ENCODE measurements around the gene TBC1D25. TPM values are rescaled to one million over a fixed set of nuclear protein-coding genes. Genes with fewer than 3 reads are reported as not detected.
A peak's percentile ranks its signal among the peaks of the same experiment; 100 is the strongest.
"Not testable (repeated sequence)": the region's sequence is repeated elsewhere in the genome, so short reads cannot be mapped to it uniquely, and the experiment has no call there.

Gene TBC1D25
- total RNA-seq, 1 experiment from 2014 or later, result 7.2 TPM

GRCh38 chrX:48555731-48556325, 16.3 kb downstream of the TBC1D25 start:
- DNase-seq (ENCODE audit: extremely low read depth, low read depth), result not testable (repeated sequence)

GRCh38 chrX:48558271-48558670, 18.8 kb downstream of the TBC1D25 start:
- no peak for DNase-seq (ENCODE audit: extremely low read depth, low read depth)

- DNase-seq (ENCODE audit: extremely low read depth, low read depth), result no peak
These were observed 20.1 kb downstream of the TBC1D25 start for GRCh38 chrX:48559636-48560035.

GRCh38 chrX:48560056-48560455, 20.5 kb downstream of the TBC1D25 start:
- no peak for DNase-seq (ENCODE audit: extremely low read depth, low read depth)

GRCh38 chrX:48560681-48561080, 21.2 kb downstream of the TBC1D25 start:
- no peak for DNase-seq (ENCODE audit: extremely low read depth, low read depth)

GRCh38 chrX:48569958-48570357, 30.4 kb downstream of the TBC1D25 start:
- no peak for DNase-seq (ENCODE audit: extremely low read depth, low read depth)

- no peak for DNase-seq (ENCODE audit: extremely low read depth, low read depth)
These were observed 34.3 kb downstream of the TBC1D25 start for GRCh38 chrX:48573690-48574269.

- peak; percentile 95 for DNase-seq (ENCODE audit: extremely low read depth, low read depth)
These were observed 35.1 kb downstream of the TBC1D25 start, which contains the start of gene RBM3 for GRCh38 chrX:48574270-48575266. TSS of gene RBM3 (plus strand) at chrX:48574484. CDS start at chrX:48575181, 697 bp downstream.

- DNase-seq (ENCODE audit: extremely low read depth, low read depth), result no peak
These were observed 36.1 kb downstream of the TBC1D25 start for GRCh38 chrX:48575642-48576041.

GRCh38 chrX:48576108-48576507, 36.6 kb downstream of the TBC1D25 start:
- DNase-seq (ENCODE audit: extremely low read depth, low read depth), result no peak

- no peak for DNase-seq (ENCODE audit: extremely low read depth, low read depth)
These were observed 39.2 kb downstream of the TBC1D25 start for GRCh38 chrX:48578661-48579128.

GRCh38 chrX:48579259-48579658, 39.7 kb downstream of the TBC1D25 start:
- DNase-seq (ENCODE audit: extremely low read depth, low read depth), result no peak

GRCh38 chrX:48580662-48581061, 41.1 kb downstream of the TBC1D25 start:
- no peak for DNase-seq (ENCODE audit: extremely low read depth, low read depth)

GRCh38 chrX:48584698-48585097, 45.2 kb downstream of the TBC1D25 start:
- no peak for DNase-seq (ENCODE audit: extremely low read depth, low read depth)

- DNase-seq (ENCODE audit: extremely low read depth, low read depth), result no peak
These were observed 50.1 kb downstream of the TBC1D25 start for GRCh38 chrX:48589482-48590162.

GRCh38 chrX:48590203-48591103, 50.9 kb downstream of the TBC1D25 start:
- DNase-seq (ENCODE audit: extremely low read depth, low read depth), result no peak

GRCh38 chrX:48591255-48591791, 51.8 kb downstream of the TBC1D25 start:
- peak; percentile 75 for DNase-seq (ENCODE audit: extremely low read depth, low read depth)

GRCh38 chrX:48592971-48593370, 53.5 kb downstream of the TBC1D25 start:
- DNase-seq (ENCODE audit: extremely low read depth, low read depth), result no peak

- no peak for DNase-seq (ENCODE audit: extremely low read depth, low read depth)
These were observed 56.4 kb downstream of the TBC1D25 start for GRCh38 chrX:48595929-48596328.

All from NCI-H460 (cell line).